Astrocyte (in vitro differentiated cells and primary cell): ENCODE measurements around the gene S100A11. TPM values are rescaled to one million over a fixed set of nuclear protein-coding genes. Genes with fewer than 3 reads are reported as not detected.

Experiments used
- DNase-seq: peaks from one replicate; pipeline ENCODE4 v3.0.0-alpha.2; 2010; ENCODE audit warnings: low read depth
- FAIRE-seq: peaks from 2 replicates; lab custom pipeline; 2011; peaks lifted over from hg19 to GRCh38; lab: Jason Lieb, UNC
- H2AFZ ChIP-seq: 2 replicates; pipeline ENCODE4 v1.6.0; 2012; ENCODE audit warnings: low read depth, low read length, inconsistent platforms
- H3K27ac ChIP-seq: 2 replicates; pipeline ENCODE4 v1.5.1; 2011; ENCODE audit warnings: low read depth, low read length, inconsistent platforms
- H3K27me3 ChIP-seq: 2 replicates; pipeline ENCODE4 v1.6.0; 2011; ENCODE audit warnings: low read length, inconsistent platforms; ENCODE audit not compliant: insufficient read depth
- H3K36me3 ChIP-seq: 2 replicates; pipeline ENCODE4 v1.5.1; 2011; ENCODE audit warnings: low read length, inconsistent platforms; ENCODE audit not compliant: insufficient read depth
- H3K4me1 ChIP-seq: 2 replicates; pipeline ENCODE4 v1.5.1; 2011; ENCODE audit warnings: low read length, inconsistent platforms; ENCODE audit not compliant: insufficient read depth
- H3K4me2 ChIP-seq: 2 replicates; pipeline ENCODE4 v1.6.0; 2012; ENCODE audit warnings: low read length, inconsistent platforms
- H3K4me3 ChIP-seq: 2 replicates; pipeline ENCODE4 v1.5.1; 2011; ENCODE audit warnings: low read depth, mild to moderate bottlenecking, low read length, inconsistent platforms; ENCODE audit not compliant: insufficient read depth
- H3K79me2 ChIP-seq: 2 replicates; pipeline ENCODE4 v1.6.0; 2012; ENCODE audit warnings: mild to moderate bottlenecking, low read length, inconsistent platforms; ENCODE audit not compliant: insufficient read depth
- H3K9ac ChIP-seq: 2 replicates; pipeline ENCODE4 v1.6.0; 2012; ENCODE audit warnings: mild to moderate bottlenecking, low read length, inconsistent platforms
- H3K9me3 ChIP-seq: 2 replicates; pipeline ENCODE4 v1.5.1; 2012; ENCODE audit warnings: low read depth, mild to moderate bottlenecking, low read length, inconsistent platforms; ENCODE audit not compliant: insufficient read depth
- H4K20me1 ChIP-seq: 2 replicates; pipeline ENCODE4 v1.6.0; 2012; ENCODE audit warnings: low read length, inconsistent platforms; ENCODE audit not compliant: insufficient read depth
- H3K27ac Mint-ChIP-seq: one replicate; pipeline ENCODE4 v1.8.0; 2021; ENCODE audit warnings: mild to moderate bottlenecking, mixed read lengths; ENCODE audit not compliant: unreplicated experiment
- H3K27me3 Mint-ChIP-seq: one replicate; pipeline ENCODE4 v1.8.0; 2021; ENCODE audit warnings: low read depth, mixed read lengths; ENCODE audit not compliant: unreplicated experiment
- H3K36me3 Mint-ChIP-seq: one replicate; pipeline ENCODE4 v1.8.0; 2021; ENCODE audit warnings: low read depth, mixed read lengths; ENCODE audit not compliant: unreplicated experiment
- H3K4me1 Mint-ChIP-seq: one replicate; pipeline ENCODE4 v1.8.0; 2021; ENCODE audit warnings: low read depth, mixed read lengths; ENCODE audit not compliant: unreplicated experiment
- H3K4me3 Mint-ChIP-seq: one replicate; pipeline ENCODE4 v1.8.0; 2021; ENCODE audit warnings: mild to moderate bottlenecking, moderate library complexity, mixed read lengths; ENCODE audit not compliant: unreplicated experiment
- H3K9me3 Mint-ChIP-seq: one replicate; pipeline ENCODE4 v1.8.0; 2021; ENCODE audit warnings: mild to moderate bottlenecking, mixed read lengths; ENCODE audit not compliant: unreplicated experiment
- EZH2 ChIP-seq: IDR thresholded peaks from 2 replicates; pipeline ENCODE4 v1.6.1; 2012; ENCODE audit warnings: mild to moderate bottlenecking, low read length, inconsistent platforms; ENCODE audit not compliant: insufficient read depth
- total RNA-seq: library from RNA; stranded (reverse); gene quantifications from 2 replicates; pipeline ENCODE4 v1.2.1, GENCODE V29; 2021
- TF ChIP-seq, protein P1 (sequence below): IDR thresholded peaks from 2 replicates; pipeline ENCODE4 v1.5.1; 2011; ENCODE audit warnings: low read depth, mild to moderate bottlenecking, inconsistent platforms, low read length, moderate library complexity; ENCODE audit not compliant: insufficient read depth

S100A11 gene
- total RNA-seq, 1 donor from 2014 or later: 1,482 TPM

DNA sequence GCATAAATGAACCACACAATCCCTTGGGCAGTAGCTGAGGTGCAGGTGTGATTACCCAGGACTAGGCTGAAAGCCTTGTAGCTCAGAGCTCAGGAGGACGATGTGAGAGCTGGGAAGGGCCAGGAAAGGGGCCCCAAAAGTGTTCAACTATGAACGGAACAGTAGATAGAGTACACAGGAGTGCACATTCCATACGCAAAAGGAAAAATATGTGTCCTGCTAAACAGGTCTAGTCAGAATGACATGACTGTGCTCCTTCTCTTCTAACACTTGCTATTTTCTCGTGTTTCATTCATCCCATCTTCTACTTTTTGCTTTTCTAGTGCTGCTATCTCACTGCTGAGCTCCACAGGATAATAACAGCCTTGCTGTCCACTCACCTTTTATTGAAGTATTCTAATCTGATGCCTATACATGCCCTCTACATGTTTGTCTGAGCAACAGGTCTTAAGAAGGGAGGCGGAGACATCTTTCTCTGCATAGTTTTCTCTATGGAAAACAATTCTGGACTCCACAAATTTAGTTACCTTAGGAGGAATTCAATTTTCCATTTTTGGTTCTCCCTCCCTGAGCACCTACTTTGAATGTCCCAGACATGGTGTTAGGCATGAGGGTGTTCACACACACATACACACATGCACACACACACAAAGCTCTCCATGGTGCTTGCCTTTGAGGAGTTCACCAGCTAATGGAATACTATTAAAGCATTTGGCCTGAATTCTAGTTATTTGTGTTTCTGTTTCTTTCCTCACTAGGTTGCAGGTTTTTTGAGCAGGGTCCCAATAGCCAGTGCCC lies 46.5 kb downstream of the S100A11 start:
- Histone ChIP-seq H4K20me1 (peaks cover 30% of the 10 kb centered on the region), H3K36me3 (peaks cover 9% of the 10 kb centered on the region), H3K79me2 (peaks cover 68% of the 10 kb centered on the region), H3K9ac (peak overlapping the region; percentile 98), H3K27me3 (no peaks in the 10 kb centered on the region), H3K9me3 (no peaks in the 10 kb centered on the region), H2AFZ (no peak overlapping the region), H3K27ac (peak overlapping the region; percentile 97), H3K4me1 (peaks cover 69% of the 10 kb centered on the region), H3K4me3 (peak overlapping the region; percentile 83), H3K4me2 (peak overlapping the region; percentile 97)
- peaks cover 12% of the 10 kb centered on the region for H3K36me3 Mint-ChIP-seq
- no peaks in the 10 kb centered on the region for H3K9me3 Mint-ChIP-seq
- peak overlapping the region; percentile 99 for H3K4me3 Mint-ChIP-seq
- H3K27ac Mint-ChIP-seq: peak overlapping the region; percentile 99
- FAIRE-seq (no peak), DNase-seq (no peak)
- TF ChIP-seq, protein P1, sequence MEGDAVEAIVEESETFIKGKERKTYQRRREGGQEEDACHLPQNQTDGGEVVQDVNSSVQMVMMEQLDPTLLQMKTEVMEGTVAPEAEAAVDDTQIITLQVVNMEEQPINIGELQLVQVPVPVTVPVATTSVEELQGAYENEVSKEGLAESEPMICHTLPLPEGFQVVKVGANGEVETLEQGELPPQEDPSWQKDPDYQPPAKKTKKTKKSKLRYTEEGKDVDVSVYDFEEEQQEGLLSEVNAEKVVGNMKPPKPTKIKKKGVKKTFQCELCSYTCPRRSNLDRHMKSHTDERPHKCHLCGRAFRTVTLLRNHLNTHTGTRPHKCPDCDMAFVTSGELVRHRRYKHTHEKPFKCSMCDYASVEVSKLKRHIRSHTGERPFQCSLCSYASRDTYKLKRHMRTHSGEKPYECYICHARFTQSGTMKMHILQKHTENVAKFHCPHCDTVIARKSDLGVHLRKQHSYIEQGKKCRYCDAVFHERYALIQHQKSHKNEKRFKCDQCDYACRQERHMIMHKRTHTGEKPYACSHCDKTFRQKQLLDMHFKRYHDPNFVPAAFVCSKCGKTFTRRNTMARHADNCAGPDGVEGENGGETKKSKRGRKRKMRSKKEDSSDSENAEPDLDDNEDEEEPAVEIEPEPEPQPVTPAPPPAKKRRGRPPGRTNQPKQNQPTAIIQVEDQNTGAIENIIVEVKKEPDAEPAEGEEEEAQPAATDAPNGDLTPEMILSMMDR: no peak
- no peak for TF ChIP-seq EZH2
- no peaks in the 10 kb centered on the region for H3K27me3 Mint-ChIP-seq
- H3K4me1 Mint-ChIP-seq: peaks cover 57% of the 10 kb centered on the region

DNA sequence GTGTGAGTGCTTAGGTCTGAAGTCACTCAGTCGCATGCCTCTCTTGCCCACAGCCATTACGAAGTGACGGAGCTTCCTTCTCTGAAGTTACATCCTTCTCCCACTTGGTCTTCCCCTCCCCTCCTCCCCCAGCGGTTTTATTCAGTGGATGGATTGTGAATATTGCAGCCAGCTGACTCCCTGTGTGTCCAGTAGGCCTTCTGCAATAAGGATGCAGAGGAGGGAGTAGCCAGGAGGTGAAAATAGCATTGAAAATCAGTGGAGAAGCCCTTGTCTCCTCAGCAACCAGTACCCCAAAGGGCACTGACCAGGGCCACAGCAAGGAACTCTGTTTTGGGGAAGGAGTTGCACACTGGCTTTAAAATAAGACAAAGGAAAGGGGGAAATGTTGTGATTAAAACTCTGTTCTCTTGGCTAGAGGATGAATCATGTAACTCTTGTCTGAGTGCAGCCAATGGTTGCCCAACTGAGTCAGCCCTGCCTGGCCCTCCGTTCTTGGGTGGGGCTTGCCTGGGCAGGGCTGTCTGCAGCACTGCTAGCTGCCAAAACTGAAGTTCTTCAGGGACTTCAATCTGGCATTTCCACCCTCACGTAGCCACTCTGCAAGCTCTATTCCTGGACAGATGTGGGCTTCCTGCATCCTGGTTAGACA lies 47.5 kb downstream of the S100A11 start:
- Histone ChIP-seq H3K36me3 (peaks cover 18% of the 10 kb centered on the region), H3K27me3 (no peaks in the 10 kb centered on the region), H3K9me3 (no peaks in the 10 kb centered on the region), H3K79me2 (peaks cover 76% of the 10 kb centered on the region), H2AFZ (no peak overlapping the region), H3K4me3 (peak overlapping the region; percentile 83), H3K4me2 (peak overlapping the region; percentile 97), H3K4me1 (peaks cover 66% of the 10 kb centered on the region), H3K27ac (peak overlapping the region; percentile 97), H4K20me1 (peaks cover 35% of the 10 kb centered on the region), H3K9ac (peak overlapping the region; percentile 98)
- H3K27me3 Mint-ChIP-seq: no peaks in the 10 kb centered on the region
- H3K4me1 Mint-ChIP-seq: peaks cover 60% of the 10 kb centered on the region
- H3K36me3 Mint-ChIP-seq: peaks cover 14% of the 10 kb centered on the region
- peak overlapping the region; percentile 99 for H3K27ac Mint-ChIP-seq
- FAIRE-seq: peak; percentile 85
- no peaks in the 10 kb centered on the region for H3K9me3 Mint-ChIP-seq
- peak; percentile 87 for DNase-seq
- TF ChIP-seq, protein P1: no peak
- TF ChIP-seq EZH2: no peak
- peak overlapping the region; percentile 99 for H3K4me3 Mint-ChIP-seq
